ENCODE data around the gene OPALIN. TPM values are rescaled to one million over a fixed set of nuclear protein-coding genes. Genes with fewer than 3 reads are reported as not detected.

OPALIN gene
- total RNA-seq, 4 donors from 2014 or later: not detected

- Histone ChIP-seq H3K9me3 (no peaks in the 10 kb centered on the region), H3K27me3 (no peaks in the 10 kb centered on the region), H3K36me3 (no peaks in the 10 kb centered on the region), H3K4me3 (no peak overlapping the region), H3K27ac (no peak overlapping the region), H3K4me1 (peaks cover 0 to 18% (median 0%) of the 10 kb centered on the region in 4 donors)
- no peak for DNase-seq
- no peak for TF ChIP-seq CTCF (IDR thresholded peaks at IDR 0.05)
- no peak for TF ChIP-seq POLR2A (IDR thresholded peaks at IDR 0.05)
These were observed 15.2 kb upstream of the OPALIN start for GRCh38 chr10:96374004-96374403.

- Histone ChIP-seq H3K27me3 (no peaks in the 10 kb centered on the region), H3K27ac (no peak overlapping the region)
- TF ChIP-seq POLR2A (IDR thresholded peaks at IDR 0.05): no peak
- no peak for TF ChIP-seq CTCF (IDR thresholded peaks at IDR 0.05)
These were observed 12.6 kb upstream of the OPALIN start for GRCh38 chr10:96371356-96371755.

GRCh38 chr10:96370584-96371157 is 11.9 kb upstream of the OPALIN start:
- H3K4me1 ChIP-seq: peaks cover 0 to 13% (median 0%) of the 10 kb centered on the region in 4 donors
- H3K4me3 ChIP-seq: peak overlapping the region in 1 of 4 donors; percentile 15
- H3K27me3 ChIP-seq: no peaks in the 10 kb centered on the region
- no peaks in the 10 kb centered on the region for H3K36me3 ChIP-seq
- DNase-seq: peak in 2 of 3 donors; percentile 25 to 72
- no peaks in the 10 kb centered on the region for H3K9me3 ChIP-seq
- no peak overlapping the region for H3K27ac ChIP-seq
- TF ChIP-seq CTCF (IDR thresholded peaks at IDR 0.05) (peak; percentile 36 to 81 (median 67)), POLR2A (IDR thresholded peaks at IDR 0.05) (no peak)

More at GRCh38 chr10:96371356-96371755, 12.6 kb upstream of the OPALIN start:
- H3K9me3 ChIP-seq: no peaks in the 10 kb centered on the region
- no peak overlapping the region for H3K4me3 ChIP-seq
- H3K4me1 ChIP-seq: peaks cover 0 to 13% (median 0%) of the 10 kb centered on the region in 4 donors
- no peaks in the 10 kb centered on the region for H3K36me3 ChIP-seq
- no peak for DNase-seq

- H3K27ac ChIP-seq: no peak overlapping the region
- DNase-seq: peak in 2 of 3 donors; percentile 71 to 78
- no peaks in the 10 kb centered on the region for H3K36me3 ChIP-seq
- H3K9me3 ChIP-seq: no peaks in the 10 kb centered on the region
- H3K4me3 ChIP-seq: peak overlapping the region in 1 of 4 donors; percentile 15
- no peaks in the 10 kb centered on the region for H3K27me3 ChIP-seq
- H3K4me1 ChIP-seq: peaks cover 0 to 11% (median 0%) of the 10 kb centered on the region in 4 donors
- TF ChIP-seq CTCF (IDR thresholded peaks at IDR 0.05) (no peak), POLR2A (IDR thresholded peaks at IDR 0.05) (peak in 1 of 2 donors; percentile 33)
These were observed 11.2 kb upstream of the OPALIN start for GRCh38 chr10:96369890-96370583.

GRCh38 chr10:96368971-96369370 is 10.2 kb upstream of the OPALIN start:
- Histone ChIP-seq H3K4me1 (peaks cover 0 to 6% (median 0%) of the 10 kb centered on the region in 4 donors), H3K9me3 (no peaks in the 10 kb centered on the region), H3K36me3 (no peaks in the 10 kb centered on the region), H3K27me3 (no peaks in the 10 kb centered on the region), H3K4me3 (no peak overlapping the region), H3K27ac (no peak overlapping the region)
- TF ChIP-seq POLR2A (IDR thresholded peaks at IDR 0.05) (no peak), CTCF (IDR thresholded peaks at IDR 0.05) (no peak)
- no peak for DNase-seq
